Upper lobe of right lung (tissue), 1 donor: Measurements from ENCODE around the gene P2RX6. TPM values are rescaled to one million over a fixed set of nuclear protein-coding genes. Genes with fewer than 3 reads are reported as not detected.

Experiments used
- ATAC-seq: fragments of 200-7000 bp; cut with Tn5 transposase; one replicate; pipeline ENCODE4 v1.9.1; 2020; ENCODE audit warnings: mild to moderate bottlenecking, moderate library complexity
- DNase-seq: peaks from one replicate; pipeline ENCODE4 v3.0.0-alpha.2; 2020
- H3K27ac ChIP-seq: fragments of 200-600 bp; one replicate; pipeline ENCODE4 v1.8.0; 2022
- H3K27me3 ChIP-seq: fragments of 200-600 bp; one replicate; pipeline ENCODE4 v1.8.0; 2022; ENCODE audit warnings: mild to moderate bottlenecking
- H3K36me3 ChIP-seq: fragments of 200-600 bp; one replicate; pipeline ENCODE4 v1.8.0; 2022
- H3K4me1 ChIP-seq: fragments of 200-600 bp; one replicate; pipeline ENCODE4 v1.8.0; 2022
- H3K4me3 ChIP-seq: fragments of 200-600 bp; one replicate; pipeline ENCODE4 v1.8.0; 2022; ENCODE audit warnings: mild to moderate bottlenecking
- H3K9me3 ChIP-seq: fragments of 200-600 bp; one replicate; pipeline ENCODE4 v1.8.0; 2022
- intact Hi-C: fragments of 100-400 bp; cut with DNase I; formaldehyde crosslinking; loops from one replicate; pipeline ENCODE4 v1.11.0; 2022
- total RNA-seq: library from RNA; stranded (reverse); fragmentation: NEBNext Ultra II Directional; extraction: Animal tissue kit (Norgen Biotek cat#: 25700); gene quantifications from one replicate; pipeline ENCODE4 v1.2.1, GENCODE V29; 2021
- TF ChIP-seq, protein P1 (sequence below): fragments of 200-600 bp; IDR thresholded peaks from one replicate; pipeline ENCODE4 v1.8.0; 2022; ENCODE audit warnings: antibody characterized with exemption
- donor health status: DM: no; HTN: yes; CAD: no; lungs with severe emphysema.

P2RX6 gene
- total RNA-seq, 1 donor from 2014 or later: 2.2 TPM

DNA sequence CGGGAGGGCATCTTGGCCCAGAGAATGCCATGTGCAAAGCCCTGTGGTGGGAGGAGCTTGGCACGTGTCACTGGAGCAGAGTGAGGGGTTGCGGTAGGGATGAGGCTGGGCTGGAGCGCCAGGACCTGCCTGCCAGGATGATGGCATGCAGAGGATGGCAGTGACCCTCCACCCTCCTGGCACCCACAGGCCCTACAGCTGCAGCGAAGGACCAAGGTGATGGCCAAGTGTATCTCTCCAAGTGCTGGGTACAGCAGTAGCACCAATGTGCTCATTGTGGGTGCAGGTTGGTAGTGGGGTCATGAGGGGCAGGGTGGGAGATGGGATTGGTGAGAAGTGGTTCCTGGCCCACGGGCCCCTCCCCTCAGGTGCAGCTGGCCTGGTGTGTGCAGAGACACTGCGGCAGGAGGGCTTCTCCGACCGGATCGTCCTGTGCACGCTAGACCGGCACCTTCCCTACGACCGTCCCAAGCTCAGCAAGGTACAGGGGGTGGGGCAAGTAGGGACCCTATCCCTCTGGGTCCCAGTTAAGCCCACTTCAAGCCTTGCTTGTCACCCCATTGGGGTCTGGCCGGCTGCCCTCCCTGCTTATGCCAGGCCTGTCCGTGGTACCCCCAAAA, 40.5 kb upstream of the P2RX6 start:
- Histone ChIP-seq H3K4me1 (peaks cover under 1% of the 10 kb centered on the region), H3K4me3 (no peak overlapping the region), H3K27me3 (no peaks in the 10 kb centered on the region), H3K9me3 (no peaks in the 10 kb centered on the region), H3K27ac (no peak overlapping the region), H3K36me3 (no peaks in the 10 kb centered on the region)
- intact Hi-C loops: no loop called here
- DNase-seq (no peak), ATAC-seq (no peak)
- TF ChIP-seq, protein P1, sequence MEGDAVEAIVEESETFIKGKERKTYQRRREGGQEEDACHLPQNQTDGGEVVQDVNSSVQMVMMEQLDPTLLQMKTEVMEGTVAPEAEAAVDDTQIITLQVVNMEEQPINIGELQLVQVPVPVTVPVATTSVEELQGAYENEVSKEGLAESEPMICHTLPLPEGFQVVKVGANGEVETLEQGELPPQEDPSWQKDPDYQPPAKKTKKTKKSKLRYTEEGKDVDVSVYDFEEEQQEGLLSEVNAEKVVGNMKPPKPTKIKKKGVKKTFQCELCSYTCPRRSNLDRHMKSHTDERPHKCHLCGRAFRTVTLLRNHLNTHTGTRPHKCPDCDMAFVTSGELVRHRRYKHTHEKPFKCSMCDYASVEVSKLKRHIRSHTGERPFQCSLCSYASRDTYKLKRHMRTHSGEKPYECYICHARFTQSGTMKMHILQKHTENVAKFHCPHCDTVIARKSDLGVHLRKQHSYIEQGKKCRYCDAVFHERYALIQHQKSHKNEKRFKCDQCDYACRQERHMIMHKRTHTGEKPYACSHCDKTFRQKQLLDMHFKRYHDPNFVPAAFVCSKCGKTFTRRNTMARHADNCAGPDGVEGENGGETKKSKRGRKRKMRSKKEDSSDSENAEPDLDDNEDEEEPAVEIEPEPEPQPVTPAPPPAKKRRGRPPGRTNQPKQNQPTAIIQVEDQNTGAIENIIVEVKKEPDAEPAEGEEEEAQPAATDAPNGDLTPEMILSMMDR: no peak

DNA sequence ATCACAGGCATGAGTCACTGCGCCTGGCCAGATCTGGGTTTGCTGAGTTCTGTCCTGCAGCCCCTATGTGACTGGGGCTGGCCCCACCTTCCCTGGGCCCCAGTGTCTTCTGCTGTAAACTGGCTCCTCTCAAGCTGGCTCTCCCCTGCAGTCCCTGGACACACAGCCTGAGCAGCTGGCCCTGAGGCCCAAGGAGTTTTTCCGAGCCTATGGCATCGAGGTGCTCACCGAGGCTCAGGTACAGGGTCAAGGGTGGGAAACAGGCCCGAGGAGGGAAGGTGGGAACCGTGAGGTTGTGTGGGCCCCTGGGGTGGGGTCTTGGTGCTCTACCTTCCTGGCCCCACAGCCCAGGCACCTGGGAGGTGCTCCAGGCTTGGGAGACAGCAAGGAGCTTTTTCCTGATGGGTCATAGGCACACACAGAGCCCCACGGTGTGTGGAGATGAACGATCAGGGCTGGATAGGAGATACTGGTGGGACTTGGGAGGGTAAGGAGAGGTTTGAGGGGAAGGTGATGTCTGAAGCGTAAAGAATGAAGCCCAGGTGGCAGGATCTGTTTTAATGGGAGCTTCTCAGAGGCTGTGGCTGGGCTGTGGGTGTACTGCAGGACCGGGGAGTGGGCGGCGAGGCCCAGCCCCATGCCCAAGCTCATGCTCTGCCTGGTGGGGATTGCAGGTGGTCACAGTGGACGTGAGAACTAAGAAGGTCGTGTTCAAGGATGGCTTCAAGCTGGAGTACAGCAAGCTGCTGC, 39.2 kb upstream of the P2RX6 start:
- TF ChIP-seq, protein P1: no peak
- DNase-seq (no peak), ATAC-seq (no peak)
- Histone ChIP-seq H3K27ac (no peak overlapping the region), H3K36me3 (no peaks in the 10 kb centered on the region), H3K27me3 (no peaks in the 10 kb centered on the region), H3K4me1 (peaks cover 8% of the 10 kb centered on the region), H3K4me3 (no peak overlapping the region), H3K9me3 (no peaks in the 10 kb centered on the region)
- intact Hi-C loops: no loop called here

DNA sequence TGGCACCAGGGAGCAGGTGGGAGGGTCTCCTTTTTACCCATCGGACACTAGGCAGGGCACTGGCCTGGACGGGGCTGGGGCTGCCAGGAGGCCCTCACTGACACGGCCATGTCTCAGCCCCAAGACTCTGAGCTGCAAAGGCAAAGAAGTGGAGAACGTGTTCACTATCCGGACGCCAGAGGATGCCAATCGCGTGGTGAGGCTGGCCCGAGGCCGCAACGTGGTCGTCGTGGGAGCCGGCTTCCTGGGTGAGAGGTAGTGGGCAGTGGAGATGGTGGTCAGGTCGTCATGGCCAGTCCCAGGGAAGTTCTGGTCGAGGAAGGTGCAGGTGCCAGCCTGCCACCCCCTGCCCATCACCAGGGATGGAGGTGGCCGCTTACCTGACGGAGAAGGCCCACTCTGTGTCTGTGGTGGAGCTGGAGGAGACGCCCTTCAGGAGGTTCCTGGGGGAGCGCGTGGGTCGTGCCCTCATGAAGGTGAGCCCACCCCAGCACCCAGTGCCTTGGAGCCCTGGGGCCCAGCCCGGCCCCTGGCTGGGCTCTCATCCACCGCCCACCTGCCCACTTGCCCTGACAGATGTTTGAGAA, 38.6 kb upstream of the P2RX6 start:
- no peak for ATAC-seq
- no peaks in the 10 kb centered on the region for H3K36me3 ChIP-seq
- no peak overlapping the region for H3K27ac ChIP-seq
- no peak for DNase-seq
- H3K9me3 ChIP-seq: no peaks in the 10 kb centered on the region
- TF ChIP-seq, protein P1: no peak
- H3K27me3 ChIP-seq: no peaks in the 10 kb centered on the region
- no peak overlapping the region for H3K4me3 ChIP-seq
- peaks cover 13% of the 10 kb centered on the region for H3K4me1 ChIP-seq
- intact Hi-C loops: no loop called here

DNA sequence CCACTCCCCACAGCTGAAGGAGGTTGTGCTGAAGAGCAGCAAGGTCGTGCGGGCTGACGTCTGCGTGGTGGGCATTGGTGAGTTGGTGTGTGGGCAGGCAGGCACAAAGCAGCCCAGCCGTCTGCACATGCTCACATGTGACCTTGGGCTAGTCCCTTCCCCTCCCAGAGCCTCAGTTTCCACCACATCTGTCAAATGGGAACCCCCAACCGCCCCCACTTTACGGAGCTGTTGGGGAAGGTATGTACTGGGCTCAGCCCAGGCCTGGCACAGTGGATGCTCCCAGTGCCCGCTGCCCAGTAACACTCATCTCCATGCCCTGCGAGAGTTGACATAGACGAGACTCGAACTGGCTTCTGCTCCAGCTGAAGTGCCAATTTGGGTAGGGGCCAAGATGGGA, 37.9 kb upstream of the P2RX6 start:
- no peaks in the 10 kb centered on the region for H3K27me3 ChIP-seq
- no peak overlapping the region for H3K4me3 ChIP-seq
- no peak for ATAC-seq
- no peaks in the 10 kb centered on the region for H3K9me3 ChIP-seq
- no peak overlapping the region for H3K27ac ChIP-seq
- H3K36me3 ChIP-seq: no peaks in the 10 kb centered on the region
- peaks cover 15% of the 10 kb centered on the region for H3K4me1 ChIP-seq
- intact Hi-C loops: no loop called here
- DNase-seq: no peak
- TF ChIP-seq, protein P1: no peak

DNA sequence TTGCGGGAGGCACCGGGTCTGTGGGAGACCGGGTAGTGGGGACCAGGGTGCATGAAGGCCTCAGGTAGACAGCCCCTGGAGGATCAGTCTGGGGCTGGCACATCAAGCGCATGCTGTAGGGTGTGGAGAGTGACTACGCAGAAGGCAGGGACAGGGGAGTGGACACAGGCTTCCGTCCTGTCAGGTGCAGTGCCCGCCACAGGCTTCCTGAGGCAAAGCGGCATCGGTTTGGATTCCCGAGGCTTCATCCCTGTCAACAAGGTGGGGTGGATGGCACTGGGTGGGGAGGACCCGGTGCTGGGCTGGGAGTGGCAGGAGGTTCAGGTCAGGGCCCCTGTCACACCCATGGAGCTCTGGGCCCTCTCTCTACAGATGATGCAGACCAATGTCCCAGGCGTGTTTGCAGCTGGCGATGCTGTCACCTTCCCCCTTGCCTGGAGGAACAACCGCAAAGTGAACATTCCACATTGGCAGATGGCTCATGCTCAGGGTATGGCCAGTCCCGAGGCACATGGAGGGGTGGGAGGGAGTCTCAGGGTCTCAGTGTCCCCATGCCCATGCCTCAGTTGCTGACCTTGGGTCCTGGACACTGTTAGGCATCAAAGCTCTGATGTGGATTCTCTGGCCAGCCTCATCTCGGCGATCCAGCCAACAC, 37.3 kb upstream of the P2RX6 start:
- intact Hi-C loops: no loop called here
- TF ChIP-seq, protein P1: no peak
- H3K27ac ChIP-seq: no peak overlapping the region
- ATAC-seq: no peak
- peaks cover 15% of the 10 kb centered on the region for H3K4me1 ChIP-seq
- DNase-seq: no peak
- H3K4me3 ChIP-seq: no peak overlapping the region
- no peaks in the 10 kb centered on the region for H3K36me3 ChIP-seq
- H3K9me3 ChIP-seq: no peaks in the 10 kb centered on the region
- no peaks in the 10 kb centered on the region for H3K27me3 ChIP-seq
